ENCODE results near the gene ASCC2.

ASCC2 gene

GRCh38 chr22:29816539-29816938 is 21.5 kb downstream of the ASCC2 start:
- DNase-seq: no peak

GRCh38 chr22:29816128-29816527 is 21.9 kb downstream of the ASCC2 start:
- DNase-seq: no peak

GRCh38 chr22:29815580-29815979 is 22.5 kb downstream of the ASCC2 start:
- DNase-seq: no peak

- no peak for DNase-seq
Measured at GRCh38 chr22:29814003-29814402, 24.1 kb downstream of the ASCC2 start.

- DNase-seq: no peak
Measured at GRCh38 chr22:29813563-29813962, 24.5 kb downstream of the ASCC2 start.

GRCh38 chr22:29813126-29813525 is 24.9 kb downstream of the ASCC2 start:
- DNase-seq: no peak

- no peak for DNase-seq
Measured at GRCh38 chr22:29811377-29811776, 26.7 kb downstream of the ASCC2 start.

GRCh38 chr22:29810216-29810615 is 27.9 kb downstream of the ASCC2 start:
- DNase-seq: no peak

GRCh38 chr22:29806196-29806595 is 31.9 kb downstream of the ASCC2 start:
- DNase-seq: no peak

- no peak for DNase-seq
Measured at GRCh38 chr22:29804985-29805384, 33.1 kb downstream of the ASCC2 start.

GRCh38 chr22:29803190-29803589 is 34.9 kb downstream of the ASCC2 start:
- no peak for DNase-seq

- DNase-seq: no peak
Measured at GRCh38 chr22:29801796-29802195, 36.3 kb downstream of the ASCC2 start.

- no peak for DNase-seq
Measured at GRCh38 chr22:29801153-29801552, 36.9 kb downstream of the ASCC2 start.

GRCh38 chr22:29799217-29799680 is 38.8 kb downstream of the ASCC2 start:
- no peak for DNase-seq

- no peak for DNase-seq
Measured at GRCh38 chr22:29798801-29799200, 39.3 kb downstream of the ASCC2 start.

- DNase-seq: no peak
Measured at GRCh38 chr22:29798318-29798717, 39.8 kb downstream of the ASCC2 start.

- no peak for DNase-seq
Measured at GRCh38 chr22:29797351-29797750, 40.7 kb downstream of the ASCC2 start.

- DNase-seq: no peak
Measured at GRCh38 chr22:29795663-29796062, 42.4 kb downstream of the ASCC2 start.

- DNase-seq: no peak
Measured at GRCh38 chr22:29793396-29793795, 44.7 kb downstream of the ASCC2 start.

GRCh38 chr22:29790061-29790460 is 48.0 kb downstream of the ASCC2 start:
- no peak for DNase-seq

GRCh38 chr22:29788339-29789279 is 49.5 kb downstream of the ASCC2 start:
- no peak for DNase-seq

- no peak for DNase-seq
Measured at GRCh38 chr22:29787371-29787980, 50.6 kb downstream of the ASCC2 start.

GRCh38 chr22:29786031-29786430 is 52.0 kb downstream of the ASCC2 start:
- no peak for DNase-seq
